HuH-7 (cell line): ENCODE data around the gene NSG1.
"Not testable (repeated sequence)": the region's sequence is repeated elsewhere in the genome, so short reads cannot be mapped to it uniquely, and the experiment has no call there.

Experiments
- DNase-seq: peaks from one replicate; pipeline ENCODE4 v3.0.0; 2011; ENCODE audit warnings: low spot score

Gene NSG1

GRCh38 chr4:4416981-4417380 is 30.1 kb downstream of the NSG1 start:
- no peak for DNase-seq

- DNase-seq, result no peak
Measured at GRCh38 chr4:4417886-4418285, 31.0 kb downstream of the NSG1 start.

- DNase-seq, result no peak
Measured at GRCh38 chr4:4418676-4419390, 31.9 kb downstream of the NSG1 start.

GRCh38 chr4:4419896-4420295 is 33.0 kb downstream of the NSG1 start:
- no peak for DNase-seq

GRCh38 chr4:4420421-4420820 is 33.5 kb downstream of the NSG1 start:
- DNase-seq, result no peak

- DNase-seq, result no peak
Measured at GRCh38 chr4:4421356-4421755, 34.5 kb downstream of the NSG1 start.

- not testable (repeated sequence) for DNase-seq
Measured at GRCh38 chr4:4422117-4422516, 35.2 kb downstream of the NSG1 start.

- DNase-seq, result no peak
Measured at GRCh38 chr4:4422856-4423499, 36.1 kb downstream of the NSG1 start.

- DNase-seq, result no peak
Measured at GRCh38 chr4:4423706-4424498, 37.0 kb downstream of the NSG1 start.

- DNase-seq, result no peak
Measured at GRCh38 chr4:4424499-4425115, 37.7 kb downstream of the NSG1 start.

- DNase-seq, result no peak
Measured at GRCh38 chr4:4425119-4425690, 38.3 kb downstream of the NSG1 start.

- DNase-seq, result no peak
Measured at GRCh38 chr4:4425696-4426095, 38.8 kb downstream of the NSG1 start.

- no peak for DNase-seq
Measured at GRCh38 chr4:4426511-4427120, 39.7 kb downstream of the NSG1 start.

GRCh38 chr4:4427121-4427870 is 40.4 kb downstream of the NSG1 start:
- no peak for DNase-seq

- DNase-seq, result no peak
Measured at GRCh38 chr4:4427886-4428285, 41.0 kb downstream of the NSG1 start.

GRCh38 chr4:4428966-4429875 is 42.3 kb downstream of the NSG1 start:
- DNase-seq, result no peak

GRCh38 chr4:4430492-4431195 is 43.7 kb downstream of the NSG1 start:
- peak; percentile 75 for DNase-seq

- no peak for DNase-seq
Measured at GRCh38 chr4:4432341-4433125, 45.6 kb downstream of the NSG1 start.

- no peak for DNase-seq
Measured at GRCh38 chr4:4433941-4434340, 47.0 kb downstream of the NSG1 start.
